Right kidney (tissue), 1 donor: ENCODE results near the gene THAP4.

Source experiments
- DNase-seq: peaks from one replicate; pipeline ENCODE4 v3.0.0-alpha.2; 2016

Gene THAP4

GRCh38 chr2:241640165-241640795, 3.3 kb upstream of the THAP4 start:
- no peak for DNase-seq

DNA sequence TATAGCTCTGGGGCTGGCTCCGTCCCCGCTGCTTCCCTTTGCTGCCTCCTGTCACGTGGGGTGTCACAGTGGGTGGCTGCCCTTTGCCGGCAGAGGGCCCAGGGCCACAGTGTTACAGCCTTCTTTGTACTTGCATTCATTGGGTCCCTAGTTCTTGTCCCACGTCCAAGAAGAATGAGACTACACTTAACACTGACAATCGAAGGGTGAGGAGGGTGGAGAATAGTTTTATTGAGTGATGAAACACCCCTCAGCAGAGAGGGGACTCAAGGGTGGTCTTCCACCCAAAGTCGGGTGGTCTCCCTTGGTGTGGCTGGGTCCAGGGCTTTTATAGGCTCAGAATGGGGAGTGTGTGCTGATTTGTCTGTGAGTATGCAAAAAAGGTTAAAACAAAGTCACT, 2.4 kb upstream of the THAP4 start:
- no peak for DNase-seq

DNA sequence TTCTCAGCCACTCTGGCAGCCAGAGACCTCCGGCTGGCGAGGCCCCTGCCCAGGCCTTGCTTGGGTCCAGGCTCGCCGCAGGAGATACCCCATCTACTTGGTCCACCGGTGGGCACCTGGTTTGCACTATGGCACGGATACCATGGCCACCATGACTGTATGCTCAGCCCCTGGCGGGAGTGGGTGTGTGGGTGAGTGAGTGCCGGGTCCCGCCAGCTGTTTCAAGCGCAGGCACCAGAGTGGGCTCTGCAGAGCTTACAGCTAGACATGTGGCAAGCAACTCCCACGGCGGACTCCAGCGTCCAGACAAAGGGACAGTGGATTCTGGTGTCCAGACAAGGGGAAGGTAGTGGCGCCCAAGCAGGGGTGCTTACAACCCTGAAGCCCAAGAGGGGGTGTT, 2.0 kb upstream of the THAP4 start:
- no peak for DNase-seq

- DNase-seq = no peak
Measured at GRCh38 chr2:241637795-241638660, 1.1 kb upstream of the THAP4 start.

DNA sequence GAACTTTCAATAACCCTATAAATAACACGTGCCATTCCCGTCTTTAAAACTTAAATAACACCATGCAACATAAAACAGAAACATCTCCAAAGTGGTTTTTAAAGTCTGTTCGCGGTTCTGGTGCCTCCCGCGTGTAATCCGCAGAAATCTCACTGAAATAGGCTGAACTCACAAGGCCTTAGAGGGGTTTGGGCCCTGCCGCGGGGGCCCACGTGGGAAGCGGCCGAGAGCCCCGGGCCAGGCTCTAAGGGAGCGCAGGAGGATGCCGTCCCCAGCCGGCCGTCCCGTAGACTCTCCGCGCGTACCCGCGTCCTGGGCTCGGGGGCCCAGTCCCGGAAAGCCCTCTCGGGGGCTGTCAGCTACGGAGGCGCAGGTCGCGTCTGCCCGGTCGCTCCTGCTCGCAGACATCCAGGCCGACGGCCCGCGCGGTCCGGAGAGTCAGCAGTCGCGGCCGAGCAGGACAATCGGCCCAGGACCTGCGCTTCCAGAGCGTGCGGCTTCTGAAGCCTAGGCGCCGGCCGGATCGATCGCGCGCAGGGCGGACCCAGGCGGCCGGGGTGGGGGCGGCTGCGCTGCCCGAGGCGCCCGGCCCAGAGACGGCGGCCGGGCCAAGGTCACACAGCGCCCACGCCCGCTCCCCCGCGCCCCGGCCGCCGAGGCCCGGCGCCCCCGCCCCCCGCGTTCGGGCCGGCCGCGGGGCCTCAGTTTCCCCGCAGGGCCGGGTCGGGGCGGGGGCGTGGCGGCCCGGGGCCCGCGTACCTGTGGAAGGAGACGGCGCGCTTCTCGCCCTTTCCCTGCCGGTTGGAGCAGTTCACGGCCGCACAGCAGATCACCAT, 558 bp downstream of the THAP4 start:
- peak; percentile 77 for DNase-seq

GRCh38 chr2:241635756-241636155, 1.2 kb downstream of the THAP4 start:
- peak; percentile 23 for DNase-seq

GRCh38 chr2:241633561-241633960, 3.4 kb downstream of the THAP4 start:
- DNase-seq = no peak

DNA sequence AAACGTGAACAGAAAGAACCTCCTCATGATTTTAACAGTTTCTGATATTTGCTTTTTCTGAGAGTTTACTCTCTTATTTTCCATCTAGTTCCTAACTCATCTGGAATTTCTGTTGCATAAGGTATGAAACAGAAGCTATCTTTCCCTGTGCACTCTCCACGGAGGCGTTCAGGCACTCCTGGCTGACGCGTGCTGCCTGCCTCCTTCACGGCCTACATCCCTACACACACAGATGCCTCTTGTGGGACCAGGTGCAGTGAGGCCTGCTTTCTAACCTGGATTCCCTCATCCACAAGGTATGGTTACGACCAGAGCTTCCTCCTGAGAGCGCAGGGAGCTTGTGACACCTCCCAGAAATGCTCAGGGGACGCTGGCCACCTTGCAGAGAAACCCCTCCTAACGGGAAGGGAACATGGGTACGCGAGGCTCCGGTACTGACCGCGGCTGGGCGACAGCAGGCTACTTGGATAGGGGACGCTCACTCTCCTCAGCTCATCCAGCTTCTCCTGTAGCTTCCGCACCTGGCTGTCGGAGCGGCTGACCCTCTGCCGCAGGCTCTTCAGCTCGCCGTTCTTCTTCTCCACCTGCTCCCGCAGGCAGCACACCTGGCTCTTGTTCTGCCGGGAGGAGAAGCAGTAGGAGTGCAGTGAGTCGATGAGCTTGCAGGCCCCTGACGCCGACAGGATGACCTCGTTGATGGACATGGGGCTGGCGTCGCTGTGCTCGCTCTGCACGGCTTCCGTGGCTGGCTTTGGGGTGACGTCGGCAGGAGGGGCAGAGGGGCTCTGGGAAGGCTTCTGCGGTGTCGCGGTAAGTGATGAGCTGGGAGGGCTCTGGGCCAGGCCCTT, 4.3 kb downstream of the THAP4 start:
- DNase-seq = no peak

DNA sequence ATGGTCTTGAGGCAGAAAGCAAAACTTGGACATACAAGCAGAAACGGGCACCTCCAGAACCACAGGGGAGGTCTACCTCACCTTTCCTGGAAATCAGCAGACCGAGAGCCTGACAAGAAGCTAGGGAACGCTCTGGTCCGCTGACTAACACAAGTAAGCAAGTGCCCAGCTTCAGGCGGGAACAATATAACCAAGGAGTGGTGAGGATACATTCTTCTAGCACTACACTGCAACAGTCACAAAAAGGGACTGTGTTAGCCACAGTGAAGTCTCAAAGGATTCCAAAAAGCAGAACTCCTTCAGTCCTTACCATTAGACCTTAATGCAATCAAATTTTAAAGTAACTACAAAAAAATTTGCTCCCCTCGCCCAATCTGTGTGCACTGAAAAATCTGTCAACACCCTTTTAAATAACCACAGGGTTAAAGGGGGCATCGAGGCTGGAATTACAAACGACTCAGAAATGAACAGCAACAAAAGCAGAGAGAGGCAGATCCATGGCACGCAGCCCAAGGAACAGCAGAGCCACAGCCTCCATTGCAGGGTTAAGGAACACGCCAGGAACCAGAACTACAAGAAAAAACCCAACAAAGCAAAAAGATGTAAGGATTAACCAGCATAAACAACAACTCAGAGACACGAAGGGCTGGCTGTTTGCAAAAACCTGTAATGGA, 7.1 kb downstream of the THAP4 start:
- no peak for DNase-seq

GRCh38 chr2:241627675-241628074, 9.3 kb downstream of the THAP4 start:
- DNase-seq = no peak

- DNase-seq = no peak
Measured at GRCh38 chr2:241620419-241620769, 16.6 kb downstream of the THAP4 start.

DNA sequence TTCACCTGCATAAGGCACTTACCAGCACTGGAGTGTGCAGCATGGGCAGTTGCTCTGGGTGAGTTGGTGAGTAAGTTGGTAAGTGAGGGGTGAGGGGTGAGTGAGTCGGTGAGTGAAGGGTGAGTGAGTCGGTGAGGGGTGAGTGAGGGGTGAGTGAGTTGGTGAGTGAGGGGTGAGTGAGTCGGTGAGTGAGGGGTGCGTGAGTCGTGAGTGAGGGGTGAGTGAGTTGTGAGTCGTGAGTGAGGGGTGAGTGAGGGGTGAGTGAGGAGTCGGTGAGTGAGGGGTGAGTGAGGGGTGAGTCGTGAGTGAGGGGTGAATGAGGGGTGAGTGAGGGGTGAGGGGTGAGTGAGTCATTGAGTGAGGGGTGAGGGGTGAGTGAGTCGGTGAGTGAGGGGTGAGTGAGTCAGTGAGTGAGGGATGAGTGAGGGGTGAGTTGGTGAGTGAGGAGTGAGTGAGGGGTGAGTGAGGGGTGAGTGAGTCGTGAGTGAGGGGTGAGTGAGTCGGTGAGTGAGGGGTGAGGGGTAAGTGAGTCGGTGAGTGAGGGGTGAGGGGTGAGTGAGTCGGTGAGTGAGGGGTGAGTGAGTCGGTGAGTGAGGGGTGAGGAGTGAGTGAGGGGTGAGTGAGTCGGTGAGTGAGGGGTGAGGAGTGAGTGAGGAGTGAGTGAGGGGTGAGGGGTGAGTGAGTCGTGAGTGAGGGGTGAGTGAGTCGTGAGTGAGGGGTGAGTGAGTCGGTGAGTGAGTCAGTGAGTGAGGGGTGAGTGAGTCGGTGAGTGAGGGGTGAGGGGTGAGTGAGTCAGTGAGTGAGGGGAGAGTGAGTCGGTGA, 17.1 kb downstream of the THAP4 start:
- no peak for DNase-seq

DNA sequence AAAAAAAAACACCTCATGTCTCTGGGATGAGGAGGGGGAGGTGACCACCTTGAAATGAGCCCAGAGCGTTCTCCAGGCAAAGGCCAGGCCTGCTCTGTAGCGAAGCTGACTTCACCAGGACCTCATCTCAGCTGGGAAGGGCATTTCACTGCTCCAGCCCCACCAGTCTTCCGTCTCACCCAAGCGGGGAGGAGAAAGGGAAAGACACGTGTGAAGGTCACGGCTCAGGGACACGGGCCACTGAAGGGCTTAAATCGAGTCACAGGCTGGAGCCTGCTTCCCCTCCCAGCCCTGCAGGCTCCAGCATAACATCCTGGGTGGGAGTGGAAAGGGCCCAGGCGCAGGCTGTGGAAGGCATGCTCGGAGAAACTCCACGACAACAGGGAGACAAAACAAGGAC, 18.1 kb downstream of the THAP4 start:
- no peak for DNase-seq

DNA sequence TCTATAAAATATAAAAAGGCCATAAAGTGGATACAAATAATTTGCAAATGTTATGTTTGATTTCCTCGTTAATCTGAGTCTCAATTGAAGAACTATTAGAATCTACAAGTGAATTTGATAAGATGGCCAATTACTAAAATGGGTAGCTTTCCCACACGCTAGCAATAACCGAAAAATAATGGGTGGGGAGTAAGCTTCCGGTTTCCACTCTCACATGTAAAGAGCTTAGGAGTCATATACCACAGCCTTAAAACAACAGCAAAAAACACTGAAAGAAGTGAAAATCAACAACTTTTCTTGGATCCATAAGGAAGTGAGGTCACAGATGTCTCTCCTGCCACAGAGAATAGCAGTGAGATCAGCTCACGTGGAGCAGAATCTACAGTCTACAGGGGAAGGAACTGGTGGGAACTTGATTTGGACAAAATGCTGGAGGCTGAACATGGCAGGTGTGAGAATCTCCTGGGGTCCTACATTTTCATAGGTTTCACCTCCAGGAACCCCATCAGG, 18.6 kb downstream of the THAP4 start:
- DNase-seq = no peak

GRCh38 chr2:241617431-241618154, 19.4 kb downstream of the THAP4 start:
- DNase-seq = no peak

GRCh38 chr2:241616168-241617125, 20.5 kb downstream of the THAP4 start:
- no peak for DNase-seq

DNA sequence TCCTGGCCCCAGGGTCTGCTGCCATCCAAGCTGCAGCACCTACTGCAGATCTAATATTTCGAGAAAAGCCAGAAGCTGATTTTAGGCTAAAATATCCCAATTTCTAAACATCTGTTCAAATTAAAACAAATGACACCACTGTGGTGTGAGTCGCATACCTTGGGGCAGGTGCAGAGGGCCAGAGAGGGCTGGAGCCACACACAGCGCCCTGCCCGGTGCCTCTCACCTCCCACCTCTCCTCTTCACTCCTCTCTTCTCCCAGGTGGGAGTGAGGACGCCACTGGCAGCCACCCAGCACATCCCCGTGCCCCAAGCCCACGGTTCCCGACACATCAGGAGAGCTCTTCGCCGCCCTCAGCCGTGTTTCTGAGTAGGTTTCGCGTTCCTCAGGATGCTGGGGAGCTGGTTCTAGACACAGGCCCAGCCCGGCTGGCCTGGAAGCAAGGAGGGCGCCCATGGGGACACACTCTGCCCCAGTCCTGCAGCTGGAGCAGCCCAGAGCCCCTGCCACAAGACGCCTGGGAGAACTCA, 21.4 kb downstream of the THAP4 start:
- DNase-seq = no peak

DNA sequence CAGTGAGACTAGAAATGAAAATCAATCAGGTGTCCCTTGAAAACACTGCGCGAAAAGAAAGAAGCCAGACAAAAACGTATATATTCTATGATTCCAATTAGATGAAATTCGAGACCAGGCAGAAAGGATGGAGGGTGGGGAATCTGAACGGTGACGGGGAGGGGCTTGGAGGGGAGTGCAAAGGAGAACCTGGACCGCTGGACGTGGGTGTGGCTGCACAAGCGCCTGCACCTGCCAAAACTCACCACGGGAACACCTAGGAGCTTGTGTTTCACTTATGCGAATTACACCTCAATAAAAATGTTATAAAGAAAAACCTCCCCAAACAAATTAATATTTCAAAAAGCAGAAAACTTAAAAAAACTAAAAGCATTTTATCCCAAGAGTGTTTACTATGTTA, 21.9 kb downstream of the THAP4 start:
- no peak for DNase-seq
